OCI-LY3 (cell line): Measurements from ENCODE around the gene GARIN5A.

ENCODE experiments used
- H2AFZ ChIP-seq: fragments of 200-600, 300-600 bp; shearing (Covaris generic); 2 replicates; pipeline ENCODE4 v1.6.0; 2014; ENCODE audit warnings: antibody characterized with exemption, low read depth, low read length
- H3K27ac ChIP-seq: fragments of 200-600, 300-600 bp; sonication (generic); 2 replicates; pipeline ENCODE4 v1.5.1; 2014; ENCODE audit warnings: mild to moderate bottlenecking, low read length, moderate library complexity, mixed read lengths
- H3K27me3 ChIP-seq: fragments of 200-600, 300-600 bp; sonication (generic); 2 replicates; pipeline ENCODE4 v1.6.1; 2014; ENCODE audit warnings: low read depth, low read length, mixed read lengths
- H3K36me3 ChIP-seq: fragments of 200-600, 300-600 bp; sonication (generic); replicated peaks from 2 replicates; pipeline ENCODE3; 2014; ENCODE audit warnings: low read depth, low read length, mixed read lengths
- H3K4me1 ChIP-seq: fragments of 300-600, 200-600 bp; sonication (generic); 2 replicates; pipeline ENCODE4 v1.6.1; 2014; ENCODE audit warnings: low read length, mixed read lengths
- H3K4me2 ChIP-seq: fragments of 200-600, 300-600 bp; sonication (generic); 2 replicates; pipeline ENCODE4 v1.6.1; 2014; ENCODE audit warnings: low read length, mixed read lengths
- H3K4me3 ChIP-seq: fragments of 300-600, 200-600 bp; sonication (generic); 2 replicates; pipeline ENCODE4 v1.5.1; 2014; ENCODE audit warnings: antibody characterized with exemption, mild to moderate bottlenecking, low read length, moderate library complexity
- H3K79me2 ChIP-seq: fragments of 300-600, 200-600 bp; shearing (Covaris generic); 2 replicates; pipeline ENCODE4 v1.6.1; 2014; ENCODE audit warnings: mild to moderate bottlenecking, low read length, mixed read lengths
- H3K9ac ChIP-seq: fragments of 300-600, 200-600 bp; shearing (Covaris generic); 2 replicates; pipeline ENCODE4 v1.6.0; 2014; ENCODE audit warnings: mild to moderate bottlenecking, low read length, moderate library complexity
- H3K9me3 ChIP-seq: fragments of 200-600, 300-600 bp; shearing (Covaris generic); 2 replicates; pipeline ENCODE4 v1.6.1; 2014; ENCODE audit warnings: low read length, mixed read lengths; ENCODE audit not compliant: insufficient read depth
- H4K20me1 ChIP-seq: fragments of 200-600, 300-600 bp; sonication (generic); 2 replicates; pipeline ENCODE4 v1.6.1; 2016; ENCODE audit warnings: low read length, mixed read lengths; ENCODE audit not compliant: insufficient read depth
- CTCF ChIP-seq: fragments of 200-600, 300-600 bp; sonication (generic); IDR thresholded peaks from 2 replicates; pipeline ENCODE4 v1.5.1; 2014; ENCODE audit warnings: antibody characterized with exemption, low read length, low read depth
- EZH2phosphoT487 ChIP-seq: fragments of 200-600 bp; shearing (Covaris generic); IDR thresholded peaks from 2 replicates; pipeline ENCODE4 v1.6.1; 2018; ENCODE audit warnings: antibody characterized with exemption, mixed run types, low read depth

The GARIN5A gene

GRCh38 chr19:50476224-50476906 is at the start of gene GARIN5A, which contains the start of gene EMC10:
GARIN5A (minus strand) TSS chr19:50476848; CDS start chr19:50476388, 460 bp downstream.
EMC10 (plus strand) TSS chr19:50476507; CDS start chr19:50476545, 38 bp downstream.
- peak within 1 kb of the TSS; percentile 74 for H3K4me2 ChIP-seq
- peaks cover 38% of the 10 kb centered on the region for H3K79me2 ChIP-seq
- H3K9me3 ChIP-seq, result no peaks in the 10 kb centered on the region
- H3K27me3 ChIP-seq, result no peaks in the 10 kb centered on the region
- H3K4me3 ChIP-seq, result peak within 1 kb of the TSS; percentile 89
- peak within 1 kb of the TSS; percentile 93 for H3K9ac ChIP-seq
- peak within 1 kb of the TSS; percentile 61 for H3K27ac ChIP-seq
- TF ChIP-seq EZH2phosphoT487, result no peak
- TF ChIP-seq CTCF, result no peak
- H4K20me1 ChIP-seq, result peaks cover 15% of the 10 kb centered on the region
- peak within 1 kb of the TSS; percentile 86 for H2AFZ ChIP-seq
- peaks cover 18% of the 10 kb centered on the region for H3K4me1 ChIP-seq
- H3K36me3 ChIP-seq, result peaks cover 23% of the 10 kb centered on the region

DNA sequence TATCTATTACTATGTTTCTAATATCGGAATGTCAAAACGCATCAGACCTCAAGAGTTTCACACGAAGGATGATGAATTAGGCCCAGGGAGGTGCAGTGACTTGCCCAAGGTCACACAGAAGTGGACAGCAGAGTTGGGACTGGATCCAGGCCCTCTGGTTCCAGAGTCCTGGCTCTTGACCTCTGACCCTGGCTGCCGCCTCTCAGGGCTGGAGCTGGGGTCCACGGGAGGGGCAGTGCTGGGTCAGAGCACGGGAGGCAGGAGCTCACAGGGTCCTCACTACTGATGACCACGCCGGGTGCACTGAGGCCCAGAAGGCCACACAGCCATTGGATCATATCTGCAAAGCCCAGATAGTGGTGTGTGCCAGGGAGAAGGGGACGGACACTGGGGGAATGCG is 46.2 kb upstream of the GARIN5A start:
- H2AFZ ChIP-seq, result no peak overlapping the region
- no peaks in the 10 kb centered on the region for H3K4me1 ChIP-seq
- TF ChIP-seq EZH2phosphoT487, result no peak
- TF ChIP-seq CTCF, result no peak
- no peaks in the 10 kb centered on the region for H3K9me3 ChIP-seq
- no peak overlapping the region for H3K4me2 ChIP-seq
- no peaks in the 10 kb centered on the region for H3K27me3 ChIP-seq
- H3K4me3 ChIP-seq, result no peak overlapping the region
- H4K20me1 ChIP-seq, result no peaks in the 10 kb centered on the region
- H3K27ac ChIP-seq, result no peak overlapping the region
- H3K79me2 ChIP-seq, result no peaks in the 10 kb centered on the region
- no peak overlapping the region for H3K9ac ChIP-seq
- no peaks in the 10 kb centered on the region for H3K36me3 ChIP-seq

DNA sequence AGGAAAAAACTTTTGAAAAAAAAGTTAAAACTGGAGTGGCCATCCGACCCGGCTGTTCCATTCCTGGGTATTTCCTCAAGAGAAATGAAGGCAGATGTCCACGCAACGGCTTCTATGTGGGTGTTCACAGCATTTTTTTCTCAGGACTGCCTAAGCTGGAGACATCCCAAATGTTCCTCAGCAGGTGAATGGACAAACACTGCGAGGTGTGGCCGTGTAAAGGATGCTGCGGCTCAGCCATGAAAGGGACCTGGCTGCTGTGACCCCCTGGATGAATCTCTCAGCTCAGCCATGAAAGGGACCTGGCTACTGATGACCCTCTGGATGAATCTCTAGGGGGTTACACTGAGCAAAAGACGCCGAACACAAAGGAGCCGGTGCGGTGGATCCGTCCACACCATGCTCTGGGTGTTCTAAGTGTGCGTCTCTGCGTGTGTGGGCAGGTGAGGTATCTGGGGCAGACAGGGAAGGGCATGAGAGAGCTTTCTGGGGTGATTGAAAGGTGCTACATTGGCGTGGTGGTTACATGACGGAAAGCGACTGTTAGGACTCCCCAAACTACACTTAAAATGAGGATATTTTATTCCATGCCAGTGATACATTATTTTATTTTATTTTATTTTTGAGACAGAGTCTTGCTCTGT is 44.3 kb upstream of the GARIN5A start:
- Histone ChIP-seq H3K36me3 (no peaks in the 10 kb centered on the region), H2AFZ (no peak overlapping the region), H3K27me3 (no peaks in the 10 kb centered on the region), H3K4me2 (no peak overlapping the region), H4K20me1 (no peaks in the 10 kb centered on the region), H3K79me2 (no peaks in the 10 kb centered on the region), H3K9me3 (no peaks in the 10 kb centered on the region), H3K9ac (no peak overlapping the region), H3K4me3 (no peak overlapping the region), H3K4me1 (no peaks in the 10 kb centered on the region), H3K27ac (no peak overlapping the region)
- TF ChIP-seq EZH2phosphoT487 (no peak), CTCF (no peak)

GRCh38 chr19:50519006-50519575 is 42.4 kb upstream of the GARIN5A start:
- Histone ChIP-seq H3K79me2 (no peaks in the 10 kb centered on the region), H2AFZ (no peak overlapping the region), H3K36me3 (no peaks in the 10 kb centered on the region), H3K27me3 (no peaks in the 10 kb centered on the region), H3K4me3 (no peak overlapping the region), H3K4me2 (no peak overlapping the region), H3K9me3 (no peaks in the 10 kb centered on the region), H3K9ac (no peak overlapping the region), H3K27ac (no peak overlapping the region), H4K20me1 (no peaks in the 10 kb centered on the region), H3K4me1 (no peaks in the 10 kb centered on the region)
- TF ChIP-seq EZH2phosphoT487 (no peak), CTCF (no peak)
